OCI-LY3 (cell line): ENCODE measurements around the gene DTNBP1.

Source experiments
- H2AFZ ChIP-seq: fragments of 200-600, 300-600 bp; shearing (Covaris generic); 2 replicates; pipeline ENCODE4 v1.6.0; 2014; ENCODE audit warnings: antibody characterized with exemption, low read depth, low read length
- H3K27ac ChIP-seq: fragments of 200-600, 300-600 bp; sonication (generic); 2 replicates; pipeline ENCODE4 v1.5.1; 2014; ENCODE audit warnings: mild to moderate bottlenecking, low read length, moderate library complexity, mixed read lengths
- H3K27me3 ChIP-seq: fragments of 200-600, 300-600 bp; sonication (generic); 2 replicates; pipeline ENCODE4 v1.6.1; 2014; ENCODE audit warnings: low read depth, low read length, mixed read lengths
- H3K36me3 ChIP-seq: fragments of 200-600, 300-600 bp; sonication (generic); replicated peaks from 2 replicates; pipeline ENCODE3; 2014; ENCODE audit warnings: low read depth, low read length, mixed read lengths
- H3K4me1 ChIP-seq: fragments of 300-600, 200-600 bp; sonication (generic); 2 replicates; pipeline ENCODE4 v1.6.1; 2014; ENCODE audit warnings: low read length, mixed read lengths
- H3K4me2 ChIP-seq: fragments of 200-600, 300-600 bp; sonication (generic); 2 replicates; pipeline ENCODE4 v1.6.1; 2014; ENCODE audit warnings: low read length, mixed read lengths
- H3K4me3 ChIP-seq: fragments of 300-600, 200-600 bp; sonication (generic); 2 replicates; pipeline ENCODE4 v1.5.1; 2014; ENCODE audit warnings: antibody characterized with exemption, mild to moderate bottlenecking, low read length, moderate library complexity
- H3K79me2 ChIP-seq: fragments of 300-600, 200-600 bp; shearing (Covaris generic); 2 replicates; pipeline ENCODE4 v1.6.1; 2014; ENCODE audit warnings: mild to moderate bottlenecking, low read length, mixed read lengths
- H3K9ac ChIP-seq: fragments of 300-600, 200-600 bp; shearing (Covaris generic); 2 replicates; pipeline ENCODE4 v1.6.0; 2014; ENCODE audit warnings: mild to moderate bottlenecking, low read length, moderate library complexity
- H3K9me3 ChIP-seq: fragments of 200-600, 300-600 bp; shearing (Covaris generic); 2 replicates; pipeline ENCODE4 v1.6.1; 2014; ENCODE audit warnings: low read length, mixed read lengths; ENCODE audit not compliant: insufficient read depth
- H4K20me1 ChIP-seq: fragments of 200-600, 300-600 bp; sonication (generic); 2 replicates; pipeline ENCODE4 v1.6.1; 2016; ENCODE audit warnings: low read length, mixed read lengths; ENCODE audit not compliant: insufficient read depth
- CTCF ChIP-seq: fragments of 200-600, 300-600 bp; sonication (generic); IDR thresholded peaks from 2 replicates; pipeline ENCODE4 v1.5.1; 2014; ENCODE audit warnings: antibody characterized with exemption, low read length, low read depth
- EZH2phosphoT487 ChIP-seq: fragments of 200-600 bp; shearing (Covaris generic); IDR thresholded peaks from 2 replicates; pipeline ENCODE4 v1.6.1; 2018; ENCODE audit warnings: antibody characterized with exemption, mixed run types, low read depth

Gene DTNBP1

DNA sequence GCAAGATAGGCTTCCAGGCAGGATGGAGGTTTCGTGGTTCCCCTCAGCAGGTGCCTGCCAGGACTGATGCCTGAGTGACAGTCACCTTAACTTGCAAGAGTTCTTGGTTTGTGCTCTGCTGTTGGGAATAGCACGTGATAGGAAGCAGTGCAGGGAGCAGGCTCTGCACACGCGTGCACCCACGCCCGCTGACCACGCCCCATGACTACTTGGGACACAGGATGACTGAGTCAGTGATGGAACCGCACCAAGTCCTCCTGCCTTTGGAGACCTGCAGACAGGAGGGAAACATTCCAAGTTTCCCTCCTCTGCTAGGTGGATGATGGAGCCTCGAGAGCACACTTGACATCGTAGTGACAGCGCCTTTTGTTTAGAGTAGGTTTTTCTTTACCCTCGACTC lies 164.2 kb downstream of the DTNBP1 start:
- Histone ChIP-seq H3K27me3 (no peaks in the 10 kb centered on the region), H3K9ac (no peak overlapping the region), H3K4me3 (no peak overlapping the region), H3K79me2 (no peaks in the 10 kb centered on the region), H3K4me2 (no peak overlapping the region), H3K9me3 (no peaks in the 10 kb centered on the region), H3K27ac (no peak overlapping the region), H4K20me1 (0 out of 2 replicates have a peak, but pooled peaks cover 3% of the 10 kb centered on the region), H3K36me3 (no peaks in the 10 kb centered on the region), H3K4me1 (no peaks in the 10 kb centered on the region), H2AFZ (no peak overlapping the region)
- TF ChIP-seq EZH2phosphoT487, result no peak
- TF ChIP-seq CTCF, result no peak

DNA sequence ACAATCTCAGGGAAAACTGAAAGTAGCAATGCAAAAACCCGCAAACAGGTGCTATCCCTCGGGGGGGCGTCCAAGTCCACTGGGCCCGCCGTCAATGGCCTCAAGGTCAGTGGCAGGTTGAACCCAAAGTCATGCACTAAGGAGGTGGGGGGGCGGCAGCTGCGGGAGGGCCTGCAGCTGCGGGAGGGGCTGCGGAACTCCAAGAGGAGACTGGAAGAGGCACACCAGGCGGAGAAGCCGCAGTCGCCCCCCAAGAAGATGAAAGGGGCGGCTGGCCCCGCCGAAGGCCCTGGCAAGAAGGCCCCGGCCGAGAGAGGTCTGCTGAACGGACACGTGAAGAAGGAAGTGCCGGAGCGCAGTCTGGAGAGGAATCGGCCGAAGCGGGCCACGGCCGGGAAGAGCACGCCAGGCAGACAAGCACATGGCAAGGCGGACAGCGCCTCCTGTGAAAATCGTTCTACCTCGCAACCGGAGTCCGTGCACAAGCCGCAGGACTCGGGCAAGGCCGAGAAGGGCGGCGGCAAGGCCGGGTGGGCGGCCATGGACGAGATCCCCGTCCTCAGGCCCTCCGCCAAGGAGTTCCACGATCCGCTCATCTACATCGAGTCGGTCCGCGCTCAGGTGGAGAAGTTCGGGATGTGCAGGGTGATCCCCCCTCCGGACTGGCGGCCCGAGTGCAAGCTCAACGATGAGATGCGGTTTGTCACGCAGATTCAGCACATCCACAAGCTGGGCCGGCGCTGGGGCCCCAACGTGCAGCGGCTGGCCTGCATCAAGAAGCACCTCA lies 166.3 kb downstream of the DTNBP1 start:
- peaks cover 1% of the 10 kb centered on the region; the same call in 1 of the 2 replicates for H3K4me1 ChIP-seq
- H3K36me3 ChIP-seq, result no peaks in the 10 kb centered on the region
- no peak overlapping the region for H3K4me2 ChIP-seq
- no peak overlapping the region for H3K4me3 ChIP-seq
- H3K79me2 ChIP-seq, result no peaks in the 10 kb centered on the region
- H3K9me3 ChIP-seq, result no peaks in the 10 kb centered on the region
- H3K9ac ChIP-seq, result no peak overlapping the region
- no peak overlapping the region for H3K27ac ChIP-seq
- no peaks in the 10 kb centered on the region for H3K27me3 ChIP-seq
- no peak overlapping the region for H2AFZ ChIP-seq
- no peak for TF ChIP-seq EZH2phosphoT487
- no peak for TF ChIP-seq CTCF
- 0 out of 2 replicates have a peak, but pooled peaks cover 3% of the 10 kb centered on the region for H4K20me1 ChIP-seq

GRCh38 chr6:15495375-15495901 lies 167.4 kb downstream of the DTNBP1 start:
- H3K79me2 ChIP-seq, result no peaks in the 10 kb centered on the region
- H3K27ac ChIP-seq, result no peak overlapping the region
- TF ChIP-seq EZH2phosphoT487 (no peak), CTCF (no peak)
- H3K27me3 ChIP-seq, result no peaks in the 10 kb centered on the region
- 0 out of 2 replicates have a peak, but pooled peaks cover 8% of the 10 kb centered on the region for H4K20me1 ChIP-seq
- H3K4me2 ChIP-seq, result no peak overlapping the region
- no peaks in the 10 kb centered on the region for H3K36me3 ChIP-seq
- no peak overlapping the region for H3K9ac ChIP-seq
- H2AFZ ChIP-seq, result no peak overlapping the region
- no peak overlapping the region for H3K4me3 ChIP-seq
- no peaks in the 10 kb centered on the region for H3K9me3 ChIP-seq
- H3K4me1 ChIP-seq, result peaks cover 6% of the 10 kb centered on the region; the same call in 1 of the 2 replicates

DNA sequence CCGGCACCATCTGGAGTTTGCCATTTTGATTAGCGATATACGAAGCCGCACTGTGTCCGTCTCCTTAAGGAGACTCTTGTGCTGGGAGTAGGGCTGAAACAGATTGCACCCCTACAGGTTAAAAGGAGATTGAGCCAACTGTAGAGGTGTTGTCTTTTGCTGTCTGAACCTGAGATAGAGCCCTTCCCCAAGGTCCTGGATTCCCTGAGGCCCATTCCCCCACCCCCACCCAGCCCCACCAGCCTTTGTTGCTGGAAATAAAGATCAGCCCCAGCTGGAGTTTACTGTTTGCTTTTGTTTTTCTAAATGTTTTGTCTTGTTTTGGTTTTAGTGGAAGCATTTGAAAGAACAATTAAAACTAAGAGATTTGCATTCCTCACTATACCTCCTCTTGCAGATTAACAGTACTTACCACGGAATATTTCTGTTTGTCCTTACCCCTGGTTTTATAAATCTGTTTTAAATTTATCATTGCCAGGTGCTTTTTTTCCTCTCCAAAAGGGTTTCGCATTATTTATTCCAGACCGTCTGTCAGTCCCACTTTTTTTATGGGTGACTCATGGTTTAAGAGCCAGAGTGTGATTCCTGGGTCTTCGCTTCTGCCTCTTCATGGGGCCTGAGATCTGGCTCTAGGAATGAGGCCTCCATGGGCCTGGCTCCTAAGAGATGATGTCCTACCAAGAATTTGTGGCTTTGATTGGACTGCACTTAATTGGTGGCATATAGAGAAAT lies 169.2 kb downstream of the DTNBP1 start:
- Histone ChIP-seq H3K36me3 (peaks cover 1% of the 10 kb centered on the region), H3K4me1 (peaks cover 6% of the 10 kb centered on the region; the same call in 1 of the 2 replicates), H2AFZ (no peak overlapping the region), H3K9ac (no peak overlapping the region), H3K79me2 (no peaks in the 10 kb centered on the region), H3K9me3 (no peaks in the 10 kb centered on the region), H4K20me1 (0 out of 2 replicates have a peak, but pooled peaks cover 8% of the 10 kb centered on the region), H3K27ac (no peak overlapping the region), H3K4me3 (no peak overlapping the region), H3K4me2 (no peak overlapping the region), H3K27me3 (no peaks in the 10 kb centered on the region)
- no peak for TF ChIP-seq CTCF
- no peak for TF ChIP-seq EZH2phosphoT487
